B cell (primary cell): ENCODE data around the gene FFAR4. TPM values are rescaled to one million over a fixed set of nuclear protein-coding genes. Genes with fewer than 3 reads are reported as not detected.

ENCODE experiments used
- ATAC-seq: fragments of 200-7000 bp; cut with Tn5 transposase; one replicate; pipeline ENCODE4 v1.10.0; 2021; ENCODE audit warnings: low read depth, mild to moderate bottlenecking, moderate number of reproducible peaks, moderate library complexity
- CTCF ChIA-PET: fragments of 350-600 bp; sonication (Branson Sonifier 250); formaldehyde crosslinking; loops from one replicate; lab custom pipeline; 2021; ENCODE audit warnings: antibody characterized with exemption, inconsistent platforms; lab: Charles Lee
- POLR2A ChIA-PET: fragments of 350-600 bp; sonication (Branson Sonifier 250); formaldehyde crosslinking; loops from one replicate; lab custom pipeline; 2021; ENCODE audit warnings: antibody characterized with exemption; lab: Charles Lee
- DNase-seq: peaks from one replicate; pipeline ENCODE4 v3.0.0; 2013
- H2AFZ ChIP-seq: 2 replicates; pipeline ENCODE4 v1.6.1; 2012; ENCODE audit warnings: mild to moderate bottlenecking, low read depth, low read length; ENCODE audit not compliant: insufficient read depth, poor library complexity, severe bottlenecking
- H3K27ac ChIP-seq, 2 donors: 1 replicate in 1 of 2; 2 replicates in 1 of 2; pipeline ENCODE4 v1.5.1; 2012 to 2013; ENCODE audit warnings: low read length in 2 of 2, mild to moderate bottlenecking in 2 of 2, moderate library complexity in 1 of 2
- H3K27me3 ChIP-seq, 4 experiments: fragments of 200-600 bp in 1 of 4; sonication (generic) in 1 of 4; replicated peaks in 1 of 4; 1 replicate in 2 of 4; 2 replicates in 2 of 4; pipeline versions ENCODE4 v1.6.1 to v1.7.0; 2013 to 2016; ENCODE audit warnings: low read length in 3 of 4, mild to moderate bottlenecking in 2 of 4, mixed read lengths in 1 of 4, moderate library complexity in 1 of 4; ENCODE audit not compliant: insufficient read depth in 4 of 4, control insufficient read depth in 3 of 4; ENCODE audit errors: control extremely low read depth in 1 of 4
- H3K36me3 ChIP-seq, 2 experiments: replicated peaks in 1 of 2; 1 replicate in 1 of 2; 2 replicates in 1 of 2; pipeline versions ENCODE4 v1.6.1 to v1.7.1; 2013; ENCODE audit warnings: low read length in 1 of 2; ENCODE audit not compliant: insufficient read depth in 2 of 2, control insufficient read depth in 1 of 2; ENCODE audit errors: control extremely low read depth in 1 of 2, extremely low read depth in 1 of 2
- H3K4me1 ChIP-seq, 2 donors: fragments of 200-600 bp in 1 of 2; sonication (generic) in 1 of 2; 1 replicate in 1 of 2; 2 replicates in 1 of 2; pipeline versions ENCODE4 v1.5.1 to v1.6.1; 2013 to 2017; ENCODE audit warnings: low read length in 2 of 2; ENCODE audit not compliant: control insufficient read depth in 2 of 2, insufficient read depth in 2 of 2
- H3K4me2 ChIP-seq: replicated peaks from 2 replicates; pipeline ENCODE3; 2012; ENCODE audit warnings: mild to moderate bottlenecking, low read depth, low read length; ENCODE audit not compliant: poor library complexity, severe bottlenecking
- H3K4me3 ChIP-seq, 5 experiments: fragments of 200-600 bp in 1 of 5; sonication (generic) in 1 of 5; 1 replicate in 3 of 5; 2 replicates in 2 of 5; pipeline versions ENCODE4 v1.5.1 to v1.7.0; 2011 to 2016; ENCODE audit warnings: low read length in 4 of 5, mild to moderate bottlenecking in 4 of 5, low read depth in 2 of 5, control low read depth in 1 of 5, moderate library complexity in 1 of 5; ENCODE audit not compliant: insufficient read depth in 1 of 5; ENCODE audit errors: control extremely low read depth in 1 of 5, extremely low read depth in 1 of 5
- H3K79me2 ChIP-seq: fragments of 200-600 bp; sonication (generic); one replicate; pipeline ENCODE4 v1.6.0; 2016; ENCODE audit warnings: low read length; ENCODE audit not compliant: control insufficient read depth, insufficient read depth
- H3K9ac ChIP-seq: fragments of 200-600 bp; sonication (generic); 2 replicates; pipeline ENCODE4 v1.6.1; 2017; ENCODE audit warnings: mild to moderate bottlenecking, low read length, moderate library complexity
- H3K9me3 ChIP-seq, 3 donors: one replicate each; pipeline versions ENCODE4 v1.6.1 to v1.7.1; 2013; ENCODE audit warnings: low read length in 2 of 3; ENCODE audit not compliant: control insufficient read depth in 2 of 3, insufficient read depth in 1 of 3; ENCODE audit errors: control extremely low read depth in 1 of 3
- H4K20me1 ChIP-seq: 2 replicates; pipeline ENCODE4 v1.6.0; 2012; ENCODE audit warnings: mild to moderate bottlenecking, low read length; ENCODE audit not compliant: insufficient read depth, control insufficient read depth, poor library complexity, severe bottlenecking
- H3K27ac Mint-ChIP-seq: one replicate; pipeline ENCODE4 v1.8.0; 2021; ENCODE audit warnings: mixed read lengths
- H3K27me3 Mint-ChIP-seq: one replicate; pipeline ENCODE4 v1.8.0; 2021; ENCODE audit warnings: mixed read lengths
- H3K4me1 Mint-ChIP-seq: one replicate; pipeline ENCODE4 v1.8.0; 2021; ENCODE audit warnings: mixed read lengths
- H3K4me3 Mint-ChIP-seq: one replicate; pipeline ENCODE4 v1.8.0; 2021; ENCODE audit warnings: mixed read lengths
- H3K9me3 Mint-ChIP-seq: one replicate; pipeline ENCODE4 v1.8.0; 2022; ENCODE audit warnings: mixed read lengths; ENCODE audit not compliant: insufficient read depth
- CTCF ChIP-seq: fragments of 200-600 bp; IDR thresholded peaks from one replicate; pipeline ENCODE4 v1.8.0; 2022; ENCODE audit warnings: antibody characterized with exemption, mild to moderate bottlenecking
- EZH2 ChIP-seq: IDR thresholded peaks from 2 replicates; pipeline ENCODE4 v1.6.1; 2012; ENCODE audit warnings: borderline replicate concordance, low read depth, mild to moderate bottlenecking, moderate library complexity, low read length; ENCODE audit not compliant: insufficient read depth, poor library complexity, severe bottlenecking
- WGBS: methylation state at CpG from one replicate; pipeline ENCODE4 v1.1.5; 2013; ENCODE audit warnings: missing lambda C conversion rate; ENCODE audit not compliant: insufficient coverage; 5-methylcytosine and 5-hydroxymethylcytosine counted together
- intact Hi-C: fragments of 100-400 bp; cut with micrococcal nuclease; formaldehyde crosslinking; loops from one replicate; pipeline ENCODE4 v1.10.0; 2022
- polyA plus RNA-seq: library from polyadenylated mRNA; depleted of rRNA; stranded (reverse); fragments of >200 nt; gene quantifications from 2 replicates; pipeline ENCODE4 v1.2.3, GENCODE V29; 2012
- total RNA-seq, 2 donors: library from RNA; stranded (reverse); fragments of 120-200 nt in 1 of 2; gene quantifications; 1 replicate in 1 of 2; 2 replicates in 1 of 2; pipeline versions ENCODE4 v1.2.3 to v1.2.4, GENCODE V29; 2013 to 2022

FFAR4 gene
- total and polyA plus RNA-seq, 2 donors (not counting 1 experiment from before 2014, with no cell fraction given): not detected

GRCh38 chr10:93590638-93591037 lies 24.2 kb downstream of the FFAR4 start:
- H3K4me3 Mint-ChIP-seq: no peak overlapping the region
- H3K4me3 ChIP-seq: no peak overlapping the region
- peaks cover 7% of the 10 kb centered on the region for H3K27me3 Mint-ChIP-seq
- CTCF ChIA-PET: no interaction called here
- H3K27ac Mint-ChIP-seq: no peak overlapping the region
- no peak overlapping the region for H2AFZ ChIP-seq
- H3K9me3 ChIP-seq: no peaks in the 10 kb centered on the region
- H3K4me2 ChIP-seq: no peak overlapping the region
- H3K36me3 ChIP-seq: no peaks in the 10 kb centered on the region
- ATAC-seq (no peak), DNase-seq (no peak)
- TF ChIP-seq EZH2 (no peak), CTCF (no peak)
- no peaks in the 10 kb centered on the region for H3K4me1 Mint-ChIP-seq
- no peak overlapping the region for H3K9ac ChIP-seq
- intact Hi-C loops: no loop called here
- no peaks in the 10 kb centered on the region for H3K79me2 ChIP-seq
- H4K20me1 ChIP-seq: no peaks in the 10 kb centered on the region
- POLR2A ChIA-PET: no interaction called here
- no peak overlapping the region for H3K27ac ChIP-seq
- peaks cover 0 to 4% (median 0%) of the 10 kb centered on the region in 4 experiments for H3K27me3 ChIP-seq
- H3K4me1 ChIP-seq: no peaks in the 10 kb centered on the region
- no peaks in the 10 kb centered on the region for H3K9me3 Mint-ChIP-seq
- WGBS: 92% methylated on average over 6 of the region's 7 CpGs

GRCh38 chr10:93591065-93591808 lies 24.8 kb downstream of the FFAR4 start:
- Mint-ChIP-seq H3K4me1 (no peaks in the 10 kb centered on the region), H3K27me3 (peaks cover 7% of the 10 kb centered on the region), H3K27ac (no peak overlapping the region), H3K9me3 (no peaks in the 10 kb centered on the region), H3K4me3 (no peak overlapping the region)
- Histone ChIP-seq H3K79me2 (no peaks in the 10 kb centered on the region), H3K9me3 (no peaks in the 10 kb centered on the region), H2AFZ (no peak overlapping the region), H3K4me1 (no peaks in the 10 kb centered on the region), H3K9ac (no peak overlapping the region), H4K20me1 (no peaks in the 10 kb centered on the region), H3K27me3 (peaks cover 0 to 4% (median 0%) of the 10 kb centered on the region in 4 experiments), H3K4me3 (no peak overlapping the region), H3K4me2 (no peak overlapping the region), H3K27ac (no peak overlapping the region), H3K36me3 (no peaks in the 10 kb centered on the region)
- TF ChIP-seq EZH2 (no peak), CTCF (no peak)
- ChIA-PET CTCF (interaction anchor here (0.8 kb wide), 1 partner anchor 225 kb away, joined by 3 read pairs; no protein-coding TSS in a partner anchor), POLR2A (no interaction called here)
- intact Hi-C loops: no loop called here
- ATAC-seq: no peak
- DNase-seq: no peak
- 92% methylated on average over 5 of the region's 8 CpGs for WGBS
